Gastrocnemius medialis (tissue), 4 donors: ENCODE results near the gene SPRY4. TPM values are rescaled to one million over a fixed set of nuclear protein-coding genes. Genes with fewer than 3 reads are reported as not detected.
A peak's percentile ranks its signal among the peaks of the same experiment; 100 is the strongest.

ENCODE experiments used
- ATAC-seq, 2 donors: fragments of 150-250 bp; one replicate each; pipeline ENCODE4 v1.9.1; 2016
- DNase-seq, 2 donors: peaks; one replicate each; pipeline ENCODE4 v3.0.0-alpha.2; 2019
- H3K27ac ChIP-seq, 4 donors: fragments of 200-600 bp; sonication (generic); 1 replicate in 1 of 4; 2 replicates in 3 of 4; pipeline ENCODE4 v1.5.1; 2016 to 2018; ENCODE audit warnings: mild to moderate bottlenecking in 2 of 4, moderate library complexity in 1 of 4
- H3K27me3 ChIP-seq, 3 donors: fragments of 200-600 bp; sonication (generic) in 2 of 3; 1 replicate in 1 of 3; 2 replicates in 2 of 3; pipeline versions ENCODE4 v1.5.1 to v1.6.0; 2016 to 2019; ENCODE audit warnings: mild to moderate bottlenecking in 1 of 3, moderate library complexity in 1 of 3
- H3K36me3 ChIP-seq, 2 donors: fragments of 200-600 bp; sonication (generic) in 1 of 2; one replicate each; pipeline ENCODE4 v1.5.1; 2017 to 2018
- H3K4me1 ChIP-seq, 2 donors: fragments of 200-600 bp; sonication (generic) in 1 of 2; one replicate each; pipeline ENCODE4 v1.5.1; 2016 to 2017; ENCODE audit warnings: mild to moderate bottlenecking in 2 of 2
- H3K4me3 ChIP-seq, 4 donors: fragments of 200-600 bp; sonication (generic) in 3 of 4; 1 replicate in 1 of 4; 2 replicates in 3 of 4; pipeline ENCODE4 v1.5.1; 2016 to 2019; ENCODE audit warnings: mild to moderate bottlenecking in 2 of 4
- H3K9me3 ChIP-seq, 3 donors: fragments of 200-600 bp; sonication (generic) in 2 of 3; 1 replicate in 1 of 3; 2 replicates in 2 of 3; pipeline ENCODE4 v1.5.1; 2016 to 2019
- POLR2A ChIP-seq, 2 donors: fragments of 450-650 bp; IDR thresholded peaks; one replicate each; pipeline ENCODE4 v1.6.1; 2017; ENCODE audit warnings: antibody characterized with exemption in 2 of 2, mild to moderate bottlenecking in 2 of 2, moderate library complexity in 2 of 2
- in situ Hi-C, 4 donors: fragments of 200-750 bp; cut with MboI; loops; one replicate each; pipeline versions ENCODE4 v1.15.0 to v1.8.0; 2017; ENCODE audit warnings: low sequenced_read_pairs in 4 of 4
- intact Hi-C: fragments of 100-400 bp; cut with DNase I; formaldehyde crosslinking; loops from one replicate; pipeline ENCODE4 v1.15.1; 2023; ENCODE audit warnings: low total_unique reads
- total RNA-seq, 4 donors: library from RNA; depleted of rRNA; stranded (reverse); fragments of >200 nt; gene quantifications; one replicate each; pipeline versions ENCODE4 v1.1.0 to v1.2.3, GENCODE V29; 2016
- TF ChIP-seq, protein P1 (sequence below), 5 experiments: fragments of 450-650 bp in 3 of 5; fragments of 200-600 bp in 2 of 5; sonication (generic) in 2 of 5; IDR thresholded peaks in 4 of 5; conservative IDR thresholded peaks in 1 of 5; 1 replicate in 4 of 5; 2 replicates in 1 of 5; pipeline ENCODE4 v1.5.1; 2016 to 2019; ENCODE audit warnings: antibody characterized with exemption in 5 of 5, mild to moderate bottlenecking in 3 of 5, moderate library complexity in 3 of 5

The SPRY4 gene
- total RNA-seq, 4 donors from 2014 or later = 4.3 to 6.9 (median 5.9) TPM

GRCh38 chr5:142324136-142324870 is 518 bp downstream of the SPRY4 start:
- no peak for TF ChIP-seq POLR2A (IDR thresholded peaks at IDR 0.05)
- TF ChIP-seq, protein P1, sequence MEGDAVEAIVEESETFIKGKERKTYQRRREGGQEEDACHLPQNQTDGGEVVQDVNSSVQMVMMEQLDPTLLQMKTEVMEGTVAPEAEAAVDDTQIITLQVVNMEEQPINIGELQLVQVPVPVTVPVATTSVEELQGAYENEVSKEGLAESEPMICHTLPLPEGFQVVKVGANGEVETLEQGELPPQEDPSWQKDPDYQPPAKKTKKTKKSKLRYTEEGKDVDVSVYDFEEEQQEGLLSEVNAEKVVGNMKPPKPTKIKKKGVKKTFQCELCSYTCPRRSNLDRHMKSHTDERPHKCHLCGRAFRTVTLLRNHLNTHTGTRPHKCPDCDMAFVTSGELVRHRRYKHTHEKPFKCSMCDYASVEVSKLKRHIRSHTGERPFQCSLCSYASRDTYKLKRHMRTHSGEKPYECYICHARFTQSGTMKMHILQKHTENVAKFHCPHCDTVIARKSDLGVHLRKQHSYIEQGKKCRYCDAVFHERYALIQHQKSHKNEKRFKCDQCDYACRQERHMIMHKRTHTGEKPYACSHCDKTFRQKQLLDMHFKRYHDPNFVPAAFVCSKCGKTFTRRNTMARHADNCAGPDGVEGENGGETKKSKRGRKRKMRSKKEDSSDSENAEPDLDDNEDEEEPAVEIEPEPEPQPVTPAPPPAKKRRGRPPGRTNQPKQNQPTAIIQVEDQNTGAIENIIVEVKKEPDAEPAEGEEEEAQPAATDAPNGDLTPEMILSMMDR (IDR thresholded peaks at IDR 0.05 in 4 of 5, conservative IDR thresholded peaks at IDR 0.05 in 1 of 5) = peak in 2 of 5 experiments; percentile 18 to 29
- in situ Hi-C loops (no loop called here), intact Hi-C loops (loop anchor here (2.0 to 10.0 kb wide), 3 partner anchors 32 to 110 kb away; no protein-coding TSS in a partner anchor)
- DNase-seq (no peak), ATAC-seq (peak; percentile 28 to 37)
- no peaks in the 10 kb centered on the region for H3K36me3 ChIP-seq
- peak overlapping the region; percentile 70 to 78 (median 77) for H3K27ac ChIP-seq
- peaks cover 26 to 41% of the 10 kb centered on the region in 2 donors for H3K4me1 ChIP-seq
- H3K4me3 ChIP-seq = peak overlapping the region; percentile 64 to 75 (median 70)
- no peaks in the 10 kb centered on the region for H3K9me3 ChIP-seq
- peaks cover 25 to 32% (median 32%) of the 10 kb centered on the region in 3 donors for H3K27me3 ChIP-seq

GRCh38 chr5:142323480-142324135 is 1.2 kb downstream of the SPRY4 start:
- H3K9me3 ChIP-seq = no peaks in the 10 kb centered on the region
- peak overlapping the region; percentile 64 to 75 (median 70) for H3K4me3 ChIP-seq
- in situ Hi-C loops (no loop called here), intact Hi-C loops (loop anchor here (2.0 to 10.0 kb wide), 3 partner anchors 33 to 111 kb away; no protein-coding TSS in a partner anchor)
- ATAC-seq (no peak), DNase-seq (no peak)
- peak overlapping the region; percentile 70 to 78 (median 77) for H3K27ac ChIP-seq
- H3K4me1 ChIP-seq = peaks cover 32 to 46% of the 10 kb centered on the region in 2 donors
- TF ChIP-seq, protein P1 (IDR thresholded peaks at IDR 0.05 in 4 of 5, conservative IDR thresholded peaks at IDR 0.05 in 1 of 5) = no peak
- no peak for TF ChIP-seq POLR2A (IDR thresholded peaks at IDR 0.05)
- H3K27me3 ChIP-seq = peaks cover 25 to 37% (median 32%) of the 10 kb centered on the region in 3 donors
- no peaks in the 10 kb centered on the region for H3K36me3 ChIP-seq

GRCh38 chr5:142322747-142323479 is 1.9 kb downstream of the SPRY4 start:
- peak; percentile 23 to 57 for DNase-seq
- in situ Hi-C loops = no loop called here
- peaks cover 37 to 53% of the 10 kb centered on the region in 2 donors for H3K4me1 ChIP-seq
- H3K36me3 ChIP-seq = no peaks in the 10 kb centered on the region
- intact Hi-C loops = loop anchor here (10.0 kb wide), 1 partner anchor 112 kb away; no protein-coding TSS in a partner anchor
- H3K27ac ChIP-seq = peak overlapping the region; percentile 70 to 78 (median 77)
- no peaks in the 10 kb centered on the region for H3K9me3 ChIP-seq
- H3K27me3 ChIP-seq = peaks cover 25 to 37% (median 32%) of the 10 kb centered on the region in 3 donors
- H3K4me3 ChIP-seq = peak overlapping the region; percentile 64 to 75 (median 70)
- ATAC-seq = peak; percentile 34 to 38
- no peak for TF ChIP-seq POLR2A (IDR thresholded peaks at IDR 0.05)
- TF ChIP-seq, protein P1 (IDR thresholded peaks at IDR 0.05 in 4 of 5, conservative IDR thresholded peaks at IDR 0.05 in 1 of 5) = no peak

DNA sequence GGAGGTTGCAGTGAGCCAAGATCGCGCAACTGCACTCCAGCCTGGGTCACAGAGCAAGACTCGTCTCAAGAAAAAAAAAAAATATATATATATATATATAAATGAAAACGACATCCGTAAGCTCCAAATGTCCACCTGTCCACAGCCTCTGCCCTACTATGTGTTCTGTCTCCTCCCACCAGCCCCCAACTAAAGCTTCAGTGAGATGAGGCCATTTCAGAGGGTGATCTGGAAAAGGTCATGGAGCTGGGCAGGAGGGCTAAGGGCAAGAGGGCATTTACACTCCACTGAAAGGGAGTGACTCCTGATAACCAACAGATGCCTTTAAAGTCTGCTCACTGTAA is 2.4 kb downstream of the SPRY4 start:
- Histone ChIP-seq H3K4me1 (peaks cover 41 to 58% of the 10 kb centered on the region in 2 donors), H3K4me3 (peak overlapping the region in 3 of 4 donors; percentile 64 to 71 (median 70)), H3K9me3 (no peaks in the 10 kb centered on the region), H3K36me3 (no peaks in the 10 kb centered on the region), H3K27me3 (peaks cover 25 to 37% (median 32%) of the 10 kb centered on the region in 3 donors), H3K27ac (peak overlapping the region; percentile 70 to 78 (median 77))
- ATAC-seq = no peak
- TF ChIP-seq POLR2A (IDR thresholded peaks at IDR 0.05) = no peak
- TF ChIP-seq, protein P1 (IDR thresholded peaks at IDR 0.05 in 4 of 5, conservative IDR thresholded peaks at IDR 0.05 in 1 of 5) = no peak
- in situ Hi-C loops (no loop called here), intact Hi-C loops (loop anchor here (10.0 kb wide), 1 partner anchor 112 kb away; no protein-coding TSS in a partner anchor)
- DNase-seq = no peak
